CD4-positive, alpha-beta T cell treated with Interleukin-4 for 4 hours (primary cell): ENCODE results near the gene GSDMA.

Experiments used
- DNase-seq: peaks from one replicate; pipeline ENCODE4 v3.0.0-alpha.2; 2020

GSDMA gene

GRCh38 chr17:39963829-39964228 lies 1.0 kb downstream of the GSDMA start:
- DNase-seq, result peak; percentile 72

GRCh38 chr17:39965017-39965699 lies 2.4 kb downstream of the GSDMA start:
- no peak for DNase-seq

- DNase-seq, result no peak
These were observed 4.0 kb downstream of the GSDMA start for GRCh38 chr17:39966771-39967170.

- DNase-seq, result no peak
These were observed 6.0 kb downstream of the GSDMA start for GRCh38 chr17:39968761-39969160.

- DNase-seq, result no peak
These were observed 6.6 kb downstream of the GSDMA start for GRCh38 chr17:39969375-39969774.

GRCh38 chr17:39970157-39970692 lies 7.4 kb downstream of the GSDMA start:
- no peak for DNase-seq

GRCh38 chr17:39971076-39971603 lies 8.3 kb downstream of the GSDMA start:
- no peak for DNase-seq

GRCh38 chr17:39972271-39972670 lies 9.5 kb downstream of the GSDMA start:
- no peak for DNase-seq

- no peak for DNase-seq
These were observed 10.7 kb downstream of the GSDMA start for GRCh38 chr17:39973496-39973895.

- DNase-seq, result no peak
These were observed 11.6 kb downstream of the GSDMA start for GRCh38 chr17:39974433-39974832.

- DNase-seq, result no peak
These were observed 13.0 kb downstream of the GSDMA start for GRCh38 chr17:39975801-39976200.

GRCh38 chr17:39979016-39979670 lies 16.3 kb downstream of the GSDMA start:
- no peak for DNase-seq

GRCh38 chr17:39979893-39980350 lies 17.1 kb downstream of the GSDMA start:
- DNase-seq, result peak; percentile 6

- DNase-seq, result peak; percentile 100
These were observed 17.8 kb downstream of the GSDMA start, which contains the start of gene PSMD3 for GRCh38 chr17:39980351-39981206. PSMD3 (plus strand) TSS chr17:39980807; CDS start chr17:39980971, 164 bp downstream.

- DNase-seq, result no peak
These were observed 18.5 kb downstream of the GSDMA start for GRCh38 chr17:39981207-39981741.

GRCh38 chr17:39981766-39982375 lies 19.1 kb downstream of the GSDMA start:
- no peak for DNase-seq

- no peak for DNase-seq
These were observed 25.5 kb downstream of the GSDMA start for GRCh38 chr17:39988206-39988810.

GRCh38 chr17:39994448-39994847 lies 31.6 kb downstream of the GSDMA start:
- DNase-seq, result no peak

- no peak for DNase-seq
These were observed 32.6 kb downstream of the GSDMA start for GRCh38 chr17:39995438-39995837.

- DNase-seq, result no peak
These were observed 33.4 kb downstream of the GSDMA start for GRCh38 chr17:39996162-39996561.

- no peak for DNase-seq
These were observed 34.0 kb downstream of the GSDMA start for GRCh38 chr17:39996800-39997199.

- no peak for DNase-seq
These were observed 34.7 kb downstream of the GSDMA start for GRCh38 chr17:39997543-39997942.
